Parathyroid adenoma (tissue), 2 donors: ENCODE data around the gene TTLL12.

Experiments
- H2AFZ ChIP-seq: fragments of 300-600 bp; sonication (generic); one replicate; pipeline ENCODE4 v1.7.0; 2017; ENCODE audit warnings: antibody characterized with exemption, mild to moderate bottlenecking
- H3K27ac ChIP-seq: fragments of 300-600 bp; sonication (generic); one replicate; pipeline ENCODE4 v1.7.0; 2017
- H3K27me3 ChIP-seq: fragments of 300-600 bp; sonication (generic); one replicate; pipeline ENCODE4 v1.7.0; 2017; ENCODE audit warnings: low read length; ENCODE audit not compliant: control insufficient read depth, insufficient read depth
- H3K36me3 ChIP-seq: fragments of 300-600 bp; sonication (generic); one replicate; pipeline ENCODE4 v1.7.0; 2017; ENCODE audit warnings: low read length; ENCODE audit not compliant: control insufficient read depth, insufficient read depth
- H3K4me1 ChIP-seq: fragments of 300-600 bp; sonication (generic); one replicate; pipeline ENCODE4 v1.7.0; 2017; ENCODE audit warnings: control low read depth
- H3K4me2 ChIP-seq: fragments of 300-600 bp; sonication (generic); one replicate; pipeline ENCODE4 v1.7.0; 2017; ENCODE audit warnings: low read length
- H3K4me3 ChIP-seq: fragments of 300-600 bp; sonication (generic); one replicate; pipeline ENCODE4 v1.7.0; 2017; ENCODE audit warnings: low read depth, low read length
- H3K79me2 ChIP-seq: fragments of 300-600 bp; sonication (generic); one replicate; pipeline ENCODE4 v1.7.0; 2017; ENCODE audit warnings: control low read depth
- H3K9ac ChIP-seq: fragments of 300-600 bp; sonication (generic); one replicate; pipeline ENCODE4 v1.7.0; 2017; ENCODE audit warnings: mild to moderate bottlenecking
- H3K9me3 ChIP-seq: fragments of 300-600 bp; sonication (generic); one replicate; pipeline ENCODE4 v1.7.0; 2017; ENCODE audit warnings: low read length; ENCODE audit not compliant: control insufficient read depth
- CTCF ChIP-seq: fragments of 300-600 bp; sonication (generic); IDR thresholded peaks from one replicate; pipeline ENCODE4 v1.7.0; 2017; ENCODE audit warnings: antibody characterized with exemption, mild to moderate bottlenecking
- donor health status: primary hyperparathyroidism.

The TTLL12 gene

GRCh38 chr22:43232445-43232844 is 45.5 kb upstream of the TTLL12 start:
- H3K9me3 ChIP-seq: no peaks in the 10 kb centered on the region
- no peak for TF ChIP-seq CTCF
- no peak overlapping the region for H3K4me2 ChIP-seq
- no peak overlapping the region for H3K4me3 ChIP-seq
- H3K9ac ChIP-seq: no peak overlapping the region
- H3K36me3 ChIP-seq: no peaks in the 10 kb centered on the region
- no peak overlapping the region for H2AFZ ChIP-seq
- no peaks in the 10 kb centered on the region for H3K79me2 ChIP-seq
- H3K4me1 ChIP-seq: no peaks in the 10 kb centered on the region
- H3K27ac ChIP-seq: no peak overlapping the region
- H3K27me3 ChIP-seq: no peaks in the 10 kb centered on the region

- H3K9ac ChIP-seq: no peak overlapping the region
These were observed 44.7 kb upstream of the TTLL12 start for GRCh38 chr22:43231724-43232034.

GRCh38 chr22:43230971-43231723 is 44.2 kb upstream of the TTLL12 start:
- Histone ChIP-seq H2AFZ (no peak overlapping the region), H3K4me1 (no peaks in the 10 kb centered on the region), H3K79me2 (no peaks in the 10 kb centered on the region), H3K27me3 (no peaks in the 10 kb centered on the region), H3K4me2 (no peak overlapping the region), H3K9ac (no peak overlapping the region), H3K27ac (no peak overlapping the region), H3K36me3 (no peaks in the 10 kb centered on the region), H3K4me3 (no peak overlapping the region), H3K9me3 (no peaks in the 10 kb centered on the region)
- peak; percentile 63 for TF ChIP-seq CTCF

More at GRCh38 chr22:43231724-43232034, 44.7 kb upstream of the TTLL12 start:
- Histone ChIP-seq H3K27me3 (no peaks in the 10 kb centered on the region), H3K79me2 (no peaks in the 10 kb centered on the region), H3K4me2 (no peak overlapping the region), H3K9me3 (no peaks in the 10 kb centered on the region), H3K36me3 (no peaks in the 10 kb centered on the region), H3K4me1 (no peaks in the 10 kb centered on the region), H3K4me3 (no peak overlapping the region), H3K27ac (no peak overlapping the region), H2AFZ (no peak overlapping the region)
- TF ChIP-seq CTCF: no peak

- Histone ChIP-seq H3K79me2 (no peaks in the 10 kb centered on the region), H2AFZ (no peak overlapping the region), H3K4me2 (no peak overlapping the region), H3K36me3 (no peaks in the 10 kb centered on the region), H3K4me3 (no peak overlapping the region), H3K27me3 (no peaks in the 10 kb centered on the region), H3K9me3 (no peaks in the 10 kb centered on the region), H3K9ac (no peak overlapping the region), H3K4me1 (no peaks in the 10 kb centered on the region), H3K27ac (no peak overlapping the region)
- no peak for TF ChIP-seq CTCF
These were observed 43.6 kb upstream of the TTLL12 start for GRCh38 chr22:43230571-43230970.

- no peak overlapping the region for H2AFZ ChIP-seq
These were observed 41.9 kb upstream of the TTLL12 start for GRCh38 chr22:43228863-43229262.

More at GRCh38 chr22:43228863-43229262, 41.9 kb upstream of the TTLL12 start:
- no peak for TF ChIP-seq CTCF
- H3K4me1 ChIP-seq: no peaks in the 10 kb centered on the region
- H3K36me3 ChIP-seq: no peaks in the 10 kb centered on the region
- H3K9me3 ChIP-seq: no peaks in the 10 kb centered on the region
- H3K9ac ChIP-seq: no peak overlapping the region
- no peak overlapping the region for H3K27ac ChIP-seq
- H3K79me2 ChIP-seq: no peaks in the 10 kb centered on the region
- H3K27me3 ChIP-seq: no peaks in the 10 kb centered on the region
- no peak overlapping the region for H3K4me2 ChIP-seq
- no peak overlapping the region for H3K4me3 ChIP-seq
